Muscle of back (tissue), 11 donors: ENCODE measurements around the gene SCN2B. TPM values are rescaled to one million over a fixed set of nuclear protein-coding genes. Genes with fewer than 3 reads are reported as not detected.
"Not testable (repeated sequence)": the region's sequence is repeated elsewhere in the genome, so short reads cannot be mapped to it uniquely, and the experiment has no call there.

ENCODE experiments used
- DNase-seq, 3 donors: peaks; one replicate each; pipeline versions ENCODE4 v3.0.0 to v3.0.0-alpha.2; 2013
- polyA plus RNA-seq, 10 donors: library from polyadenylated mRNA; unstranded; fragments of 120-200 nt; gene quantifications; one replicate each; pipeline ENCODE4 v1.2.1, GENCODE V29; 2013; ENCODE audit not compliant: insufficient read length in 10 of 10

Gene SCN2B
- polyA plus RNA-seq, 10 donors, result 2.5 to 7.0 (median 5.0) TPM

DNA sequence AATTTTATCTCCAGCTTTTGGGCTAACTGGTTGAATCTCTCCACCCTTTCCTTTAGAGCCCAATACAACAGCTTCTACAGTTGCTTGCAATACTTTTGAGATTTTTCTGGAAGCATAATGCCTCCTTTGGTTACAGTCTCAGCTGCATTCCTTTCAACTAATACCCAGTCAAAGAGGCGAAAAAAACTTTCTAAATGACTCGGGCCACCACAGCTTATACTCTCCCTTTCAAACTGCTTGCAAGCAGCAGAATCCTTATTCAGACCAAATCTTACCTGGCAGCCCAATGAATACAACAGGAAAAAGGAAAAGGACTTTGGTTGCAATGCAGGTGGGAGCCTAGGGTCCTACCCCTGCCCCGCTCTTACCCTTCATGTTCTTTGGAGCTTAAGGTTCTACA, 32.6 kb upstream of the SCN2B start:
- DNase-seq, result no peak

DNA sequence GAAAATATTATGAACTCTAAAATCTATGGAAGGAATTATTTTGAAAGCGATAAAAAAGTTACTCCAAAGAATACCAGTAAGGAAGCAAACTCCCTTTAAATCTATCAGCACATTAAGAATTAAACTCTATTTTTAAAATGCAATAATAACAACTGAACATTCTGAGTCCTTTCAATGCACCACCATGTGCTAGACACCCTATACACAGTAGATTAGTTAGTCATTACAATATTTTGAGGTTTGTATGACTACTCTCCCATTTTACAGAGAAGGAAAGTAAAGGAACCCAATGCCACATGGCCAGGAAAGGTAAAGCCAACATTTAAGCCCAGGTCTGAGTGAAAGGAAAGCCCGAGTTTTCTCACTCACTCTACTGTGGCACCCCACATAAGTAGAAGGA, 30.6 kb upstream of the SCN2B start:
- DNase-seq, result no peak

DNA sequence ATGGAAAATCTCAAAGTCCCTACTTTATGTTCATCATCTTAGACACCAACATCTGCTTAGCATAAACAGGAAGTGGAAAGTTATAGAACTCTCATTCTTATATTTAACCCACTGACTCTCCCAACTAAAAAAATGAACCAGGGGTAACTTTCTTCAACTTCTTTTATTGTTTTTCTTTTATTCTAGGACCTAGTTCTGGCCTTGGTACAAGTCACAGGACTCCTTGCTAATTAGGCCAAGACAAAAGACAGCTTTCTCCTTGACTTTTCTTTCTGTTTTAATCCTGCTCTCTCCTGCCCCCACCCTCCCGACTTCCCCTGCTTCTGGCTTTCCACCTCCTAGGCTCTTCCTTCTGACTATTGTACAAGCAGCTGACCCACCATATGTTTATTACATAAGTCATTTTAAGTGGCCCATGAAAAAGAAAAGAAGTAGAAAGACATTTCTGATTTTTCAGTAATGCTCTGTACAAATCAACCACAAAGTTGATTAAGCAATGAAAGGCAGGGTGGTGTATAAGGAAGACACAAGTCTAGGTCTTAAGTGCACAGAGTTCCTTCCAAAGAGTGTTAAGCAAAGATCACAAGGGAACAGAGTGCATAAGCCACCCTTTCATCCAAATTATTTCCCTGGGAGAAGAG, 30.1 kb upstream of the SCN2B start:
- DNase-seq, result peak in 1 of 3 donors; percentile 37

DNA sequence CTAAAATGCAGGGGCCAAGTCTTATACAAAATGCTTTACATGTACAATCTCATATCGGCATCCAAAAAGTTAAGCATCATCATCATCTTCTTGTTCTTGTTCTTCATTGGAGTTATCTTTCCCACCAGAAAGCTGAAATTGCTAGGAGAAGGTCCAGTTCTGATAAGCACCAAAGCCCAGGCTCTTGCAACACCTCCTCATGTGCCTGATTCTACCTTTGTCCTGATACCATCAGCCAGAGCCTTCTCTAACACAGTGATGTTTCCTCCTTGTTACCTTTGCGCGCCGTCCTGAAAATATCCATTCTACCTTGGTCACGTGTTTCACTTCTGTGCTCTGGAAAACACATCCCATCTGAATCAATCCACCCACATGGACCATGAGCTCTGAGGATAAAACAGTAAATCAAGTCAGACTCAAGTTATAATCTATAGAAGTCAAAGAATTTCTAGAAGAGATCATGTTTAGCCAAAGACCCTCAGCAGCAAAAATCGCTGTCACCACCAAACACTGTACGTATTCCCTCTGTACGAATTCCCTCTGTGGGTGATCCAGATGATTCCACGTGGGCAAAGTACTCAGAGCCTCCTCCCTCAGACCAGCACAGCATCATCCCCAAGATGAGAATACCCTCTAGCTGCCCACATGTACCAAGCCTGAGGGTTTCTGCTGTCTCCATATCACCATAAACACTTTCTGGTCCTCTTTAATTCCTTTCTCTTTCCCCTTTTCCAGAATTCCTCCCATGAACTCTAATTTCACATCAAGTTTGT, 29.4 kb upstream of the SCN2B start:
- no peak for DNase-seq

DNA sequence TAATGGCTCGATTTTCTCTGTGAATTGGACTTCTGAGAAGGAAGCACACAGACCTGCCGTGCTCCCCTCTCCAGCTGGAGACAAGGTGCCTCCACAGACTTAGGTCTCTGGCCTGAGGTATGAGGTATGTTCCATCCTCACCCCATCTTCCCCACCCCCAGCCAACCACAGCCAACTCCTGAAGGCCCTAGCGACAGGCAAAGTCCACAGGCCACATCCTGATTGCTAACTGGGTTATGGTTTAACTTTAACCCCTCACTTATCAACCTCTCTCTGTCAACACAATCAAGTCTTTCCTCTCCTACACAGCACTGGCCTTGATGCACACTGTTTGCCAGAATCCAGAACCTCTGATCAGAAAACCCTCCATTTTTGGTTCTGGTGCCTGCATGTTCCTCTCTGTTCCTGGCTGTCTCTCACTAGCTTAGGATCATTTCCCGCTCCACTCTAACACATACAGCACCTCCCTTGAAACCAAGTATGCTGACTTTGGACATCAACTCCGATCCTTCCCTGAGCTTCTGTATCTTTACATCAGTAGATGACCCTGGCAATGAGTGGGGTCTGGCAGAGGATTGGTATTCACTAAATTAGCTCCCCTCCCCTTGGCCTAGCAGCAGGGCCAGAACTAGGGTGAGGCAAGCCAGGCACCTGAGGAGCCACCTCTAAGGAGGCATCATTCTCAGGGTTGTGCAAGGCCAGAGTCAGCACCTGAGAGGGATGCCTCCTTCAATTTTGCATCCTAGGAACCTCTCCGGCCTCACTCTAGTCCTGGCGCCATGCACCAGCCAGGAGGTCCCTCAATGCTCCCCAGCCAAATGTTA, 26.4 kb upstream of the SCN2B start:
- no peak for DNase-seq

DNA sequence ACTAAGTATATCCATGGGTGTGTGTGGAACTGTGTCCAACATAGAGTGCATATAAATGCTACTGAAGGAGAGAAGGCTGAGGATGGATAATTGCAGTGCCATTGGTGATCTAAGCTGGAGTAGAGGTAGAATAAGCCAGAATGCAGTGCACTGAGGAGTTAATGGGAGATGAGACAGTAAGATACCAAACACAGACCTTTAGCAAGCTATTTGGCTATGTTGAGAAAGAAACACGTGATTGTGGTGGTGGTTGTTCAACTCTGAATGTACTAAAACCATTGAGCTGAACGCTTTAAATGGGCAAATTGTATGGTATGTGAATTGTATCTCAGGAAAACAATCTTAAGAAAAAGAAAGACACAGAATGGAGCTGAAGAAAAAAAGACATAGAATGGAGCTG, 25.5 kb upstream of the SCN2B start:
- DNase-seq, result no peak

DNA sequence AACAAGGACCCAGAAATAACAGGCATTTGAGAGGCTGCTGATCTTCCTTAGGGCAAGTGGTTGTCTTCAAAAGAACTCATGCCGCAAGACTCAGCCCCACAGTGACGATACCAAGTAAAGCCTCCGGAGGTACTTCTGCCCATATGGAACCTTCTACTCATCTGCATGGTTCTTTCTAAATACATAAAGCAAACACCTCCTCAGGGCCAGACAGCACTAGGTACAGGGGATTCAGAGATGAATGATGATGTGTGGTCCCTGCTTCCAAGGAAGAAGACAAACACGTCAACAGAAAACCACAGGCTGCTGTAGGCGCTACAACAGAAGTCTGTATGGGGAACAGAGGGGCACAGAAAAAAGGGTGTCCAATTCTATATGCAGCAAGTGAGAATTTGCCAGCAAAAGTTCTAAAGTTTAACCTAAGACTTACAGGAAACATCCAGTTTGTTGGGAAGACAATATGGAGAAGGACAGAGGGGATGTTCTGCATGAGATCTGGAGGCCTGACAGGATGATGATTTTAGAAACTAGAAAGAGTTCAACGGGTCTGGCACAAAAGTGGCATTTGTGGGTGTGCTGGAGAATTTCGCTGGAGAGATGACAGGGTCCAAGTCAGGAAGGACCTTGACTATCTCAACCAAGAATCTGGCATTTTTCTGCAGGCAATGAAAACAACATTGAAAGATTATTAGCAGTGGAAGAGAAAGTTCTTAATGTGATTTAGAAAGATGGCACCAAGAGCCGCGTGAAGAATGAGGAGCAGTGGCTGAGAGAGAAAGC, 24.7 kb upstream of the SCN2B start:
- DNase-seq, result no peak

DNA sequence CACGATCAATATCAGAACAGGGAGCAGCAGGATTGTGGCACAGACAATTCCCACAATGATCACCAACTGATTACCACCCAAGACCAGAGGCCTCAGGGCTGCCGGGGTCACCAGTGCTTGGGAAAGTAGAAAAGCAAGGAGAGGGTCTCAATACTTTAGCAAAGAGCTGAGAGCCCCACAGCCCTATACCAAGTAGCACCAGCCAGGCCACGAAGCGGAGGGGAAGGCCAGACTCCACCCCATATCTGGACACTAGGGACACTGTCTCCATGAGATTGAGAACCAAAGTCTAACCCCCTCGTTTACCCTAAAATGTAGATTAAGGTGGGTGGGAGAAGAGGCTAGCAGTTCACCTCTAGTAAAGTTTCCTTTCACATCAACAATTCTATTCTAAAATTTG, 24.1 kb upstream of the SCN2B start:
- no peak for DNase-seq

DNA sequence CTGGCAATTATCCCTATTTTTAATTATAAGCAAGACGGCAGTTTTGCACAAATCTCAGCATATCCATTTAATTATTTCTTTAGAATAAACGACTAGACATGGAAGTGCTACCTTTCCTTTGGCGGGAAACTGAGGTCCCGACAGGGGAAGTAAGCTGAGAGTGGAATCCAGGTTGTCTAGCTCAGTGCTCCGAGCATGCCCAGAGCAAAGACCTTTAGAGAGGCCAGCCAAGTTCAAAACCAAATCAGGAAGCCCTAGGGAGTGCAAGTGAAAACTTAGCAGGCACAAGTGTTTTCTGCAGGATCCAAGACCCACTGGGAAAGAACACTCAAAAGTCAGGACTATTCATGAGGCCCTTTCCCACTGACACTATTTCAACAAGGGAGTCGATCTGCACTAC, 22.7 kb upstream of the SCN2B start:
- no peak for DNase-seq

DNA sequence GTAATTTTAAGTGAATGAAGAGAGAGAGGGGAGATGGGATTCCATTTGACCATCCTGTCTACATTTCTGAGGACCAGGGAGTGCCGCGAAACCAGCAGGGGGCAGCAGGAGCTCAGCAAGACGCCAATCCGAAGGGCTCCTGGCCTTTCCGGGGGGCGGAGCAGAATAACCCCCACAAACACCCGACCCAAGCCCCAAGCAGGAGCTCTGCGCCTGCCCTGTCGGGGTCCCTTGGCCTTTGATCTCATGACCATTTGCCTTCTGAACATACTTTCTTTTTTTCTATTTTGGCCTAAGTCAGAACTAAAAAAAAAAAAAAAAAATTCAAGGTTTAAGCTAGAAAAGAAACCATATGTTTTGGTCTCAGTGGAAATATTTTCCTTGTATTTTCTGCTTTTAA, 21.9 kb upstream of the SCN2B start:
- peak; percentile 43 to 86 (median 71) for DNase-seq

DNA sequence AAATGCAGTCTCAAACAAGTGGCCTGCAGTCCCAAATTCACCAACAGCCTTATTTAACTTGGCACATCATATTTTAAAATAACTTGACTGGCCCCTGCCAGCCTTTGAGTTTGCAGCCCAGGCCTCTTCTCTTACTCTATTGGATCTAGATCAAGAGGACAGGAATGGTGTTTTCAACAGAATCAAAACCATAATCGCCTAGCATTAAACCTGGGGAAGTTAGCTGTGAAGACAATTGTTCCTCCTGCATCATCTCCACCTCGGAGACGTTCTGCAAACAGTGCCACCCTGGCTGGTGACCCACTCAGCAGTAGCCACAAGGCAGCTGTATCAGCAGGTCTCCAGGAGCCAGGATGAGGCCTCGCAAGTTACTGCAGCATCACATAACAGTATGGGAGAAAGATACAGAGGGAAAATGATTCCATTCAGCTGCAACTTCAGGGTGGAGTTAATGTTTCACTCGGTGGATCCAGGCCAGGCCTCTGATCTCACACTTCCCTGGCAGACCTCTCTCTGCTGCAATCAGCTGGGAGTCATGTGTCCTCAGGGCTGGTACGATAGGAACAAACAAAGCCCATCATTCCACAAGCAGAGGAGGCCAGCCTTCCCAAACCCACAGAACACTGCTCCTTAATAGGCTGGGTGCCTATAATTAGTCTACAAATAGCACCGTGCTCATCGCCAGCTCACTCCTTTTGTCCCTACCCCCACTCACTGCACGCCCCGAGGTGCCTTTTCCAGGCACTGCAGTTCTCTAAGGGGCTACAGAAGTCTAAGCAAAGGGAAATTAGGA, 18.6 kb upstream of the SCN2B start:
- DNase-seq, result peak; percentile 66 to 83 (median 77)

DNA sequence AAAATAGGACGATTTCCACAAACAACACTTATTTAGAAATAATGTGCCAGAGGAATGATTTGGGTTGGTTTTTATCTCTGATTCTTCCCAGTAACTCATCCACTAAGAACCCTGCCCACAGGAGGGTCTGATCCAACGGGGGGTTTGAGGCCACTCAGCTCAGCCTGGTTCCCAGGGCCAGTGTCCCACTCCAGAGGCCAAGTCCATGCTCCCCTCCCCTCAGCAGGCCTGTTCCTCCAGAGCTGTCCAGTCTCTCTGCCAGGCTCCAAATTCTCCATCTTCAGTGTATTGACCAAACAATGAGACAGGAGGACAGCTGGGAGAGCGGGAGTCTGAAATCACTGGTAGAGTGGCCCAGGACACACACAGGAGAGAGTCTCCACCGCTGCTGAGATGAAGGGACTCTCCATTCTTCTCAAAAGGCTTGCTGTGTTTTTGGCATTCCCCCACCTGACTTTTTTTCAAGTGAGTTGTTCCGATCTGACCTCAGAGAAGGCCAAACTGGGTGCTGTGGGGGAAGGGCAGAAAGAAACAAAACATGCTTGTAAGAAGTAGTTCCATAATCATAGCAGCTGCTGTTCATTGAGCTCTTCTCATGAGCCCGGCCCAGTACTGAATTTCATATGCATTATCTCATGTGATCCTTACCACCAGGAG, 17.6 kb upstream of the SCN2B start:
- no peak for DNase-seq

DNA sequence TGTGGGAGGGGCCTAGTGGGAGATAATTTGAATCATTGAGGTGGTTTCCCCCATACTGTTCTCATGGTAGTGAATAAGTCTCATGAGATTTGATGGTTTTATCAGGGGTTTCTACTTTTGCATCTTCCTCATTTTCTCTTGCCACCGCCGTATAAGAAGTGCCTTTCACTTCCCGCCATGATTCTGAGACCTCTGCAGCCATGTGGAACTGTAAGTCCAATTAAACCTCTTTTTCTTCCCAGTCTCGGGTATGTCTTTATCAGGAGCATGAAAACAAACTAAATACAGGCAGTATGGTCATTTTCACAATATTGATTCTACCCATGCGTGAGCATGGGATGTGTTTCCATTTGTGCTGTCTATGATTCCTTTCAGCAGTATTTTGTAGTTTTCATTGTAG, 16.4 kb upstream of the SCN2B start:
- DNase-seq, result not testable (repeated sequence)

DNA sequence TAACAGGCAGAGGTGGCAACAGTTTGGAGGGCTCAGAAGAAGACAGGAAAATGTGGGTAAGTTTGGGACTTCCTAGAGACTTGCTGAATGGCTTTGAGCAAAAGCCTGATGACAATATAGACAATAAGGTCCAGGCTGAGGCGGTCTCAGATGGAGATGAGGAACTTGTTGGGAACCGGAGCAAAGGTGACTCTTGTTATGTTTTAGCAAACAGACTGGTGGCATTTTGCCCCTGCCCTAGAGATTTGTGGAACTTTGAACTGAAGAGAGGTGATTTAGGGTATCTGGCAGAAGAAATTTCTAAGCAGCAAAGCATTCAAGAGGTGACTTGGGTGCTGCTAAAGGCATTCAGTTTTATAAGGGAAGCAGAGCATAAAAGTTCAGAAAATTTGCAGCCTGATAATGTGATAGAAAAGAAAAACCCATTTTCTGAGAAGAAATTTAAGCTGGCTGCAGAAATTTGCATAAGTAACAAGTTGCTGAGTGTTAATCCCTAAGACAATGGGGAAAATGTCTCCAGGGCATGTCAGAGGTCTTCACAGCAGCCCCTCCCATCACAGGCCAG, 14.6 kb upstream of the SCN2B start:
- not testable (repeated sequence) for DNase-seq

DNA sequence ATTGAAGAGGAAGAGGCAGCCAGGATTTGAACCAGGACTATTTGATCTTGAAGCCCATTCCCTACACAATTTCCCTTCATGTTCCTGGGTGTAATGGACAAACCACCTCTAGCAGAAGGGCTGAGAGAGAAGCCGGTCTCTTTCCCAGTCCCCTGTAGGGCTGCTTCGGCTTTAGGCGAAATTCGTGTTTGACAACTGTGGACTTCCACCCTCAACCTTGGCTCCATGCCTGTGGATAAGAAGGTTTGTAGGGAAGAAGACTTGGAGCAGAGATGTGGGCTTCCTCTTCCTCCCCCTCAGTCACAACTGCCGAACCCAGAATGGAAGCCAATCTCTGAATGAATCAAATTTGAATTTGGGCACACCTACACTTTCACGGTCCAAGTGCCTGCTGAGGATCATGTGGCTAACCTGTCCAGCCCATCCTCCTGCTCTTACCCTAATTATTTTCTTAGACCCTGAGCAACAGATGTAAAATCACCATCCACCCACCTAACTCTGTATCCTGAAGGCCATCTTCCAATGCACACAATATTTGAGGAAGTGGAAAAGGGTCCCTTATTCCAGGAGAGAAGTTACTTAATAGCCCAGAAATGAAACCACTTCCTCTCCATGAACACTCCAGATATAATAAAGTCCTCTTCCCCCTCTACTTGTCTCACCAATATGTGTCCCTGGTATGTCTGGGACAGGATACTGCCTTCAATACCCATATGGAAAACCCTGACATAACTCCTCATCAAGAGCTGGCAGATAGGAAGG, 10.1 kb upstream of the SCN2B start:
- no peak for DNase-seq

DNA sequence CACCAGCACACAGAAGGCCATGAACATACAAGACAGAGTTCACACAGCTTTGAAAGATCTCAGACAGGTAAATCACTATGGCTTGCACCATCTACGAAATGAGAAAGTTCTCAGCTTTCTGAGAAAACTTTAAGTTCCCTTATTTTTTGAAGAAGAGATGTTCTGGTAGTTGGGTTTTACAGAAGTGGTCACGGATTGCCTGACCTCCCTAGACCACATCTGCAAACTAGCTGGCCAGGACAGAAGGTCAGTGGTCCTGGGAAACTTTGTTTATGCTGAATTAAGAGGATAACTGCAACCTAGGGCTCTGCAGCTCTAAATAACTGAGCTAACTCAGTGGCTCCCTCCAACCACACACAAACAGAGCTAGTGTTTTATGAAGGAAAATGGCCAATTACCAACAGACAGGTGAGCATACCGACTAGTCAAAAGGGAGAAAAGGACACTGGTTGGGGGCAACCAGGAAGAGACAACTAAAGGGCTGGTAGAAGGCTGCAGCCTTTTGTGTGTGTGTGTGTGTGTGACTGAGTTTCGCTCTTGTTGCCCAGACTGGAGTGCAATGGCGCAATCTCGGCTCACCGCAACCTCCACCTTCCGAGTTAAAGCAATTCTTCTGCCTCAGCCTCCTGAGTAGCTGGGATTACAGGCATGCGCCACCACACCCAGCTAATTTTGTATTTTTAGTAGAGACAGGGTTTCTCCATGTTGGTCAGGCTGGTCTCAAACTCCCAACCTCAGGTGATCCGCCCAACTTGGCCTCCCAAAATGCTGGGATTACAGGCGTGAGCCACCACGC, 8.5 kb upstream of the SCN2B start:
- no peak for DNase-seq

DNA sequence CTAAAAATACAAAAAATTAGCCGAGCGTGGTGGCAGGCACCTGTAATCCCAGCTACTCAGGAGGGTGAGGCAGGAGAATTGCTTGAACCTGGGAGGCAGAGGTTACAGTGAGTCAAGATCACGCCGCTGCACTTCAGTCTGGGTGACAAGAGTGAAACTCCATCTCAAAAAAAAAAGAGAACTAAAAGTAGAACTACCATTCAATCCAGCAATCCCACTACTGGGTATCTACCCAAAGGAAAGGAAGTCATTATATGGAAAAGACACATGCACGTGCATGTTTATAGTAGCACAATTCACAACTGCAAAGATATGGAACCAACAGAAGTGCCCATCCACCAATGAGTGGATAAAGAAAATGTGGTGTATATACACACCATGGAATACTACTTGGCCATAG, 7.3 kb upstream of the SCN2B start:
- DNase-seq, result not testable (repeated sequence)

DNA sequence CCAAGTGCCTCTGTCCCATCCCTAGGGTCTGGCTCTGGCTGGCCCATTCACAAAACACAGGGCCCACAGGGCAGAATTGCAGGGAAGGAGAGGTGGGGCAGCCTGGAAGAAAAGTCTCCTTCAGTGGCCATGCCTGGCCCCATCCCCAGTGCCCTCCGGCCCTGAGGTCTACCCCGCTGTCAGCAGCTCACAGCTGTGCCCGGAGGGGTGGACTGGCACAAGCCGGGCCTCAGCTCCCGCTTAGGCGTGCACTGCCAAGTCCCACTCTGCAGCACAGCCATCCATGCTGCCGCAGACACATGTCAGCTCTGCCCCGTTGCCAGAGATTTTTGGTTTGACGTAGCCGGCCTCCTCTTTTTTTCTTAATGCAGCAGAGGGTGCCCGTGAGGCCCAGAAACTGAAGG, 3.9 kb upstream of the SCN2B start:
- DNase-seq, result peak; percentile 78 to 94 (median 86)

DNA sequence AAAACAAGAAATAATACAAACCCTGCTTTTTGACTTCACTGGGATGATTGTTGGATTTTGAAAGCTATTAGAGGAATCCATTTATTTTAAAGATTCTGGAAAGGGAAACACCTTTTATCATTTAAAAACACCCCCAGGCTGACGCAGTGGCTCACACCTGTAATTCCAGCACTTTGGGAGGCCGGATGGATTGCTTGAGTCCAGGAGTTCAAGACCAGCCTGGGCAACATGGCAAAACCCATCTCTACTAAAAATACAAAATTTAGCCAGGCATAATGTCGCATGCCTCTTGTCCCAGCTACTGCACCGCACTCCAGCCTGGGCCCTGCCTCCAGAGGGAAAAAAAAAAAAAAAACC, 317 bp upstream of the SCN2B start:
- no peak for DNase-seq
